HG03097 (cell line): ENCODE results near the gene BAHCC1.

Experiments
- ATAC-seq: cut with Tn5 transposase; IDR thresholded peaks from one replicate; pipeline ENCODE4 v1.9.1; 2021; ENCODE audit not compliant: unreplicated experiment, low FRiP score

BAHCC1 gene

GRCh38 chr17:81487487-81488275 is 92.4 kb downstream of the BAHCC1 start:
- peak; percentile 50 for ATAC-seq

DNA sequence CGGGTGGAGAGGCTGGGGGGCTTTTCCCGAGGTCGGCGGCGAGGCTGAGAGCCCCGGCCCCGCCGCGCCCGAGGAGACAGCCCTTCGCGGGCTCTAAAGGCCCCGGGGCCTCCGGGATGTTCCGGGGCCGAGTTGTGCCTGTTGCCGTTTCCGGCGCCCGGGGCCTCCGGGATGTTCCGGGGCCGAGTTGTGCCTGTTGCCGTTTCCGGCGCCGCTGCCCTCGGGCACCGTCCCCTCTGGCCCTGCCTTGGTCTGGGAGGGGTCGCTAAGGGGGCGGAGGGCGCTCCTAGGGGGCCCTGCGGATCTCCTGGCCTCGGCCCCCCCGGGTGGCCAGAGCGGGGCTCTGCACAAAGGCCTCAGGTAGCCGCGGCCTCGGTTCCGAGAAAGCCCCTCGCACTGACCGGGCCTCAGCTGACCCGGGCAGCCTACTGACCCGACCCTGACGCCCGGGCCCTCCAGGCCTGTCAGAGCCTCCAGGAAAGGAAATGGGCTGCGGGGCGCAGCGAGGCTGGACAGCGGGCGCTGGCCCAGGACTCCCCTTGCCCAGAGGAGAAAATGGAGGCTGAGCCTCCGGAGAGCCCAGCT is 93.1 kb downstream of the BAHCC1 start:
- peak; percentile 15 for ATAC-seq

- ATAC-seq, result no peak
Measured at GRCh38 chr17:81489012-81489997, 94.0 kb downstream of the BAHCC1 start.

DNA sequence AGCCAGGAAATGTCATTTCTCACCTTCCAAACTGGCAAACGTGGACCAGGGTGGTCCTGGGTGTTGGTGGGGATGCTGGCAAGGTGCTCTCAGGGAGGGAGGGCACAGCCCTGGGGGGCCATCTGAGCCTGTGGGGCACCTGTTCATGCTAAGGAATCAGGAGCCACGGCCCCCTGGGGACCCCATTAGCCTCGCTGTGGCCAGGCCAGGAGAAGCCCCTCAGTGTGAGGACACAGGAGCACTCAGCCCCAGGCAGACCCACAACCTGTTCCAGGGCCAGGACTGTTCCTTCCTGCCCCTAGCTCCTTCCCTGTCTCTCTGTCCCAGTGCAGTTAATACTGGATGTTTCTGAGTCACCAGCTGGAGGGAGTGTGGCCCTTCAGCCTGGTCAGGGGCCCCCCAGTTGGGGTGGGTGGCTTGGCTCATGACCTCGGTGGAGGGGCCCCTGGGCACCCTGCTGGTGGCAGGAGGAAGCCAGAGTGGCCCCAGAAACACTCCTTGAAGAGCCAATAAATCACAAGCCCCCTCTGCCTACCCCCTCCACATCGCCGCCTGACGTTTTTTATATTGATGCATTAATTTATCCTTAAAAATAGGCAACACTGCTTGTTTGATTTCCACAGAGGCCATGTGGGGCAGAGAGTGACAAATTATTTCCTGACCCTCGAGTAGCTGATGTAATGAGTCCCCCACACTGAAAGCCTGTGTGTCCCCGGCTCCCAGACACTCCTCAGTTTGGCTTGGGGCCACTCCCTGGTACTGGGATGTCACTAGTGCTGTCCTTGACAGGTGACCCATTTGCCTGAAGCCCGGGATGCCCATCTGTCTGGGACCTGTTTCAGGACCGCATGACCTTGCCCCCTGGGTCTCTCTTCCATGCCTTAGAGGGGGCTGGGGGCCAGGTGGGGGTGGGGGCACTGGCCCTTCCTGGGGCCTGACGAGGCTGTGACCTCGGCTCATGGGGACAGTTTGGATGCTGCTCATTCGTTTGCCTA is 95.0 kb downstream of the BAHCC1 start:
- ATAC-seq, result no peak

GRCh38 chr17:81491181-81491581 is 95.9 kb downstream of the BAHCC1 start:
- no peak for ATAC-seq

- no peak for ATAC-seq
Measured at GRCh38 chr17:81491761-81492160, 96.5 kb downstream of the BAHCC1 start.

DNA sequence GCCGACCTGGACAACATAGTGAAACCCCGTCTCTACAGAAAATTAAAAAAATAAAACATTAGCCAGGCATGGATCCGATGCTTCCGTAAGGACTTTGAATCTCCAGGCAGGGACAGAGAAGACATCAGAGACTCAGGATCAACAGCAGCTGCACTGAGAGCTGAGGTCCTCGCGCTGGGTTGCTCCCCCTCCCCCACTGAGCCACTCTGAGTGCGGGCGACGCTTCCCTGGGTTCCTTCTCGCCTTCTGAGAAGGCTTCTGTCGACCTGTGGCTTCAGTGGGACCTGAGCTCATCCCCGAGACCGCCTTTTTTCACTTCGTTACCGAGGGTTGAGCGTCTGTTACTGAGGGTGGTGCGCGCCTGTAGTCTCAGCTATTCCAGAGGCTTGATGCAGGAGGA is 96.9 kb downstream of the BAHCC1 start:
- ATAC-seq, result no peak

DNA sequence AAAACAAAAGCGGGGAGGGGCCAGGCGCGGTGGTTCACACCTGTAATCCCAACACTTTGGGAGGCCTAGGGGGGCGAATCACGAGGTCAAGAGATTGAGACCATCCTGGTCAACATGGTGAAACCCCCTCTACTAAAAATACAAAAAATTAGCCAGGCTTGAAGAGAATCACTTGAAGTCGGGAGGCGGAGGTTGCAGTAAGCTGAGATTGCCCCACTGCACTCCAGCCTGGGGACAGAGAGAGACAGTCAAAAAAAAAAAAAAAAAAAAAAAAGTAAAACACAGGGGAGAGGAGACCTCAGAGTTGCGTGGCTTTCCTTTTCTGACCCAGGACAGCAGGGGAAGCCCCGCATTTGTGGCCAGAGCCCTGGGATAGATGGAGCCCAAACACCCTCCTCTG is 97.4 kb downstream of the BAHCC1 start:
- ATAC-seq, result no peak

- no peak for ATAC-seq
Measured at GRCh38 chr17:81493198-81494038, 98.2 kb downstream of the BAHCC1 start.

GRCh38 chr17:81494626-81495377 is 99.5 kb downstream of the BAHCC1 start:
- no peak for ATAC-seq

GRCh38 chr17:81498953-81499600 is 103.8 kb downstream of the BAHCC1 start:
- no peak for ATAC-seq

- ATAC-seq, result no peak
Measured at GRCh38 chr17:81499601-81499970, 104.3 kb downstream of the BAHCC1 start.

DNA sequence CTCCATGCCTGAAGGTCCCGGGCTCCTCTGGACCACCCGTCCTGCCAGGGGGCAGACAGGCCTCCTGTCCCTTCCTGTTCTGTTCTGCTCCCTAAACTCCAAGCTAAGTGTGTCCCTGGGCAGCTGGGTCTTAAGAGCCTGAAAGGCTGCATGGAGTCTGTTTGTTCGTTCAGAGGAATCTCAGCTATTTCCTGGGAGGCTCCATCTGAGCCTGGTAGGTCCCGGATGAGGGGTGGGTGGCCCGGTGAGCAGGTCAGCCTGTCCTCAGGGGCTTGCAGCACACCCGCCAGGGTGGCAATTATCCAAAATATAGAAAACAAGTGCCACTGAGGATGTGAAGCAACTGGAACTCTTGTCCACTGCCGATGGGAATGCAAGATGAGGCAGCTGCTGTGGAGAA is 104.8 kb downstream of the BAHCC1 start:
- no peak for ATAC-seq

DNA sequence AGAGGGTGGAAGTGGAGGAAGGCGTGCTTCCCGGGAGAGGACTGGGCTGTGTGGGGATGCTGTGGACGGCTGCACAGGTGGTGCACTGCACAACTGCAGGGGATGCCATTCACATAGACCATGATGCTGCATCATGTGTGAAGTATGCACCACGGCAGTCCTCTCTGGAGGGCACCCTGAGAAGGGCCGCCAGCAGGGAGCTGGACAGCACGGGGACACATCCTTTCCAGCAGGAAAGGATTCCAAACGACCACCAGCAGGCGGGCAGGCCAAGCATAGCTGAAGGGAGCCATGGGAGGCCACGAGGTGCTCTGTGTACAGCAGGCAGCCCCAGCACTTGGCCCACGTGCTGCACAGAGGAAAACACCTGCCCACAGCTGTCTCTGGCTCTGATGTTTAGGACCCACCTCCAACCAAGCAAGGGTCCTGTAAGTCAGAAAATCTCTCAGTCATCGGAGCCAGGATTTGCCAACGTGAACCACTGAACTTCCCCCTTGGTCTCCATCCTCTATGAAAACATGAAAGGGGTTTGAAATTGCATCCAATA is 107.3 kb downstream of the BAHCC1 start:
- ATAC-seq, result no peak

- ATAC-seq, result no peak
Measured at GRCh38 chr17:81503619-81504018, 108.4 kb downstream of the BAHCC1 start.

DNA sequence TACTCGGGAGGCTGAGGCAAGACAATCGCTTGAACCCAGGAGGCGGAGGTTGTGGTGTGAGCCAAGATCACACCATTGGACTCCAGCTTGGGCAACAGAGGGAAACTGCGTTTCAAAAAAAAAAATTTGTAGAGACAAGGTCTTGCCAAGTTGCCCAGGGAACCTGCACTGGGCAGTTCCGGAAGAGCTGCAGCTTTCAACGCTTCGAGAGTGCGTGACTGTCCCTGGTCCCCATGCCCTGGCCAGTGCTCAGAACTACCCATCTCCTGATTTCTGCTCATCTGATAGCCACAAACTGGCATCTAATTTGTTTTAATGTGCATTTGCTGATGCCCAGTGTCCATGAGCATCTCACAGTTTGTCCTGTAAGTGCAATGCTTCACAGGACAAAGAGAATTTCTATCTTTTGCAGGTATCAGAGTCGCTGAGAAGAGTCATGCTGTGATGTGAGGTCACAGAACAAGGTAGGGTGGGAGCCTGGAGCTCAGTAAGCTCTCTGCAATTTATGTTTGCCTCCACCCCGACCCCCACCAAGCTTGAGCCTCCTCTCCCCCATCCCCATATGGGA is 113.5 kb downstream of the BAHCC1 start:
- no peak for ATAC-seq

DNA sequence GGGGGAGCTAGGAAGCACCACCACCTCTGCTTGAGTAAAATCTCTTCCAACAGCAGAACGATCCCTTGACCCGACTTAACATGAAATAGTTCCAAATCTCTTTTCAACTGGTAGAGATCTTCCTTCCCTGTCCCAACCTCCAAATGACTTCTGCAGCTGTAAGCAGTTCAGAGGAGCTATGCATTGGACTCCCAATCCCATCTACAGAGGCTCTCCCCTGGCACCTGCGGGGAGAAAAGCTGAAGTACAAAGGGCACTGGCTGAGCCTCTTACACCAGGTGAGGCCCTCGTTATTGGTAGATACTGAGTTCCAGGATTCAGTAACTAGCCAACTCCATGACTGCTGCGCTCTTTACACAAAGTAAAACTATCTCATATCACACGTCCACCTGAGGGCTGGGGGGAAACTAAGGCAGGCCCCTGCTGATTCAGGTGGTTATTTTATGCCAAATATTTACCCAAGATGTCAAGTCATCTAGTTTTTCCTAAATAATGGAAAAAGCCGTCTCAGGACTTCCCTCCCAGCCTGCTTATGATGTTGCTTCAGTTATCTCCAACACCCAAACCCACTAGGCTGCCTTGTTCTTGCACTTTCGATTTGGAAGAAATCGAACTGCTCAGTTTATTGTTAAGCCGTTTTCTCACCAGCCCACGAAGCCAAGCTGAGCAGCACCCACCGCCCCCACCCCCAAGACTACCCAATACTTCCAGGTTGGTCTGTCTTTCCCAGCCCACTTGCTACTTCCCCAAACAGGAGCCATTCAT is 114.1 kb downstream of the BAHCC1 start:
- ATAC-seq, result no peak
